Measurements from ENCODE around the gene DUSP8. TPM values are rescaled to one million over a fixed set of nuclear protein-coding genes. Genes with fewer than 3 reads are reported as not detected.

The DUSP8 gene
- total RNA-seq, 1 experiment from 2014 or later = 2.4 TPM

DNA sequence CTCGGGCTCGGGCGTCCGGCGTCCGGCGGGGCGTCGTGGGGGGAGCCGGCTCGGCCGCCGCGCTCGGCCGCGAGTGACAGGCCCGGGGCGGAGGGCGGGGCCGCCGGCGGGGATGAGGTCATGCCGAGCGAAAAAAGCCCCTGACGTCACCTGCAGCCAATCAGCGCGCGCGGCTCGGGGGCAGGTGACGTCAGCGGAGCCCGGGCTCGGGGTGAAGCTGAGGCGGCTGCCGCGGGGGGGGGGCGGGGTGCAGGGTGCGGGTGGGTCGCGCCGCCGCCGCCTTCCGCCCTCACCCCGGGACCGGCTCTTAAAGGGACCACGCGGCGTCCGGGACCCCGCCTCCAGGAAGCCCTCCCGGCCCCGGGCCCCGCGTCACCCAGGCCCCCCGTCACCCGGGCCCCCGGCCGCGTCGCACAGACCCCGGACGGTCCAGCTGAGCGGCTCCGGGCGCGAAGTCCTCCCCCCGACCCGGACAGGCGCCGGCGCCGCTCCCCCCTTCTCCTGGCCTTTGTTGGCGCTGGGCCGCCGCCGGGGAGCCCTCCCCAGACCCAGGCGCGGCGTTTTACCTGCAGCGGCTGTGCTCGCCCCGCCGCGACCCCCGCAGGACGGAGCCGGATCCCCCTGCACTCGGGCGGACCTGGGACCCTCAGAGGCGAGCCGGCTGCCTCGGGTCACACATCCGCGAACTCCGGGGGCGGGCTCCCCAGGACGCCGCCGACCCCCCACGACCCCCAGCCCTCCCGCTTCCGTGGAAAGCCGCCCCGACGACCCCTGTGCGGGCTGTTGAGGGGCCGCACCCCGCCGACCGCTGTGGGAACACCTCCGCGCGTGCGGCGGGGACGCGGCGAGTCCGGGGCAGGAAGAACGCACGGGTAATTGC, at the start of gene DUSP8 (continued):
- TF ChIP-seq, protein P1, sequence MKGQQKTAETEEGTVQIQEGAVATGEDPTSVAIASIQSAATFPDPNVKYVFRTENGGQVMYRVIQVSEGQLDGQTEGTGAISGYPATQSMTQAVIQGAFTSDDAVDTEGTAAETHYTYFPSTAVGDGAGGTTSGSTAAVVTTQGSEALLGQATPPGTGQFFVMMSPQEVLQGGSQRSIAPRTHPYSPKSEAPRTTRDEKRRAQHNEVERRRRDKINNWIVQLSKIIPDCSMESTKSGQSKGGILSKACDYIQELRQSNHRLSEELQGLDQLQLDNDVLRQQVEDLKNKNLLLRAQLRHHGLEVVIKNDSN (CRISPR knock-in tag; IDR thresholded peaks at IDR 0.05) = no peak
- TF ChIP-seq, protein P2, sequence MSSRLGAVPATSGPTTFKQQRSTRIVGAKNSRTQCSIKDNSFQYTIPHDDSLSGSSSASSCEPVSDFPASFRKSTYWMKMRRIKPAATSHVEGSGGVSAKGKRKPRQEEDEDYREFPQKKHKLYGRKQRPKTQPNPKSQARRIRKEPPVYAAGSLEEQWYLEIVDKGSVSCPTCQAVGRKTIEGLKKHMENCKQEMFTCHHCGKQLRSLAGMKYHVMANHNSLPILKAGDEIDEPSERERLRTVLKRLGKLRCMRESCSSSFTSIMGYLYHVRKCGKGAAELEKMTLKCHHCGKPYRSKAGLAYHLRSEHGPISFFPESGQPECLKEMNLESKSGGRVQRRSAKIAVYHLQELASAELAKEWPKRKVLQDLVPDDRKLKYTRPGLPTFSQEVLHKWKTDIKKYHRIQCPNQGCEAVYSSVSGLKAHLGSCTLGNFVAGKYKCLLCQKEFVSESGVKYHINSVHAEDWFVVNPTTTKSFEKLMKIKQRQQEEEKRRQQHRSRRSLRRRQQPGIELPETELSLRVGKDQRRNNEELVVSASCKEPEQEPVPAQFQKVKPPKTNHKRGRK (CRISPR knock-in tag; IDR thresholded peaks at IDR 0.05; ENCODE audit: borderline replicate concordance) = no peak
- no peak for TF ChIP-seq ZNF121 (CRISPR knock-in tag; IDR thresholded peaks at IDR 0.05)
- TF ChIP-seq ZNF138 (CRISPR knock-in tag; conservative IDR thresholded peaks at IDR 0.05) = no peak
- peak; percentile 89; the same call in 1 of the 2 replicates for TF ChIP-seq ZBTB21 (CRISPR knock-in tag; IDR thresholded peaks at IDR 0.05; ENCODE audit: borderline replicate concordance)
- TF ChIP-seq ZNF396 (CRISPR knock-in tag; IDR thresholded peaks at IDR 0.05; ENCODE audit: borderline replicate concordance) = no peak
- TF ChIP-seq, protein P3, sequence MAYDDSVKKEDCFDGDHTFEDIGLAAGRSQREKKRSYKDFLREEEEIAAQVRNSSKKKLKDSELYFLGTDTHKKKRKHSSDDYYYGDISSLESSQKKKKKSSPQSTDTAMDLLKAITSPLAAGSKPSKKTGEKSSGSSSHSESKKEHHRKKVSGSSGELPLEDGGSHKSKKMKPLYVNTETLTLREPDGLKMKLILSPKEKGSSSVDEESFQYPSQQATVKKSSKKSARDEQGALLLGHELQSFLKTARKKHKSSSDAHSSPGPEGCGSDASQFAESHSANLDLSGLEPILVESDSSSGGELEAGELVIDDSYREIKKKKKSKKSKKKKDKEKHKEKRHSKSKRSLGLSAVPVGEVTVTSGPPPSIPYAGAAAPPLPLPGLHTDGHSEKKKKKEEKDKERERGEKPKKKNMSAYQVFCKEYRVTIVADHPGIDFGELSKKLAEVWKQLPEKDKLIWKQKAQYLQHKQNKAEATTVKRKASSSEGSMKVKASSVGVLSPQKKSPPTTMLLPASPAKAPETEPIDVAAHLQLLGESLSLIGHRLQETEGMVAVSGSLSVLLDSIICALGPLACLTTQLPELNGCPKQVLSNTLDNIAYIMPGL (CRISPR knock-in tag; IDR thresholded peaks at IDR 0.05) = no peak
- TF ChIP-seq, protein P4, sequence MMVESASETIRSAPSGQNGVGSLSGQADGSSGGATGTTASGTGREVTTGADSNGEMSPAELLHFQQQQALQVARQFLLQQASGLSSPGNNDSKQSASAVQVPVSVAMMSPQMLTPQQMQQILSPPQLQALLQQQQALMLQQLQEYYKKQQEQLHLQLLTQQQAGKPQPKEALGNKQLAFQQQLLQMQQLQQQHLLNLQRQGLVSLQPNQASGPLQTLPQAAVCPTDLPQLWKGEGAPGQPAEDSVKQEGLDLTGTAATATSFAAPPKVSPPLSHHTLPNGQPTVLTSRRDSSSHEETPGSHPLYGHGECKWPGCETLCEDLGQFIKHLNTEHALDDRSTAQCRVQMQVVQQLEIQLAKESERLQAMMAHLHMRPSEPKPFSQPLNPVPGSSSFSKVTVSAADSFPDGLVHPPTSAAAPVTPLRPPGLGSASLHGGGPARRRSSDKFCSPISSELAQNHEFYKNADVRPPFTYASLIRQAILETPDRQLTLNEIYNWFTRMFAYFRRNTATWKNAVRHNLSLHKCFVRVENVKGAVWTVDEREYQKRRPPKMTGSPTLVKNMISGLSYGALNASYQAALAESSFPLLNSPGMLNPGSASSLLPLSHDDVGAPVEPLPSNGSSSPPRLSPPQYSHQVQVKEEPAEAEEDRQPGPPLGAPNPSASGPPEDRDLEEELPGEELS (CRISPR knock-in tag; IDR thresholded peaks at IDR 0.05) = no peak
- TF ChIP-seq, protein P5, sequence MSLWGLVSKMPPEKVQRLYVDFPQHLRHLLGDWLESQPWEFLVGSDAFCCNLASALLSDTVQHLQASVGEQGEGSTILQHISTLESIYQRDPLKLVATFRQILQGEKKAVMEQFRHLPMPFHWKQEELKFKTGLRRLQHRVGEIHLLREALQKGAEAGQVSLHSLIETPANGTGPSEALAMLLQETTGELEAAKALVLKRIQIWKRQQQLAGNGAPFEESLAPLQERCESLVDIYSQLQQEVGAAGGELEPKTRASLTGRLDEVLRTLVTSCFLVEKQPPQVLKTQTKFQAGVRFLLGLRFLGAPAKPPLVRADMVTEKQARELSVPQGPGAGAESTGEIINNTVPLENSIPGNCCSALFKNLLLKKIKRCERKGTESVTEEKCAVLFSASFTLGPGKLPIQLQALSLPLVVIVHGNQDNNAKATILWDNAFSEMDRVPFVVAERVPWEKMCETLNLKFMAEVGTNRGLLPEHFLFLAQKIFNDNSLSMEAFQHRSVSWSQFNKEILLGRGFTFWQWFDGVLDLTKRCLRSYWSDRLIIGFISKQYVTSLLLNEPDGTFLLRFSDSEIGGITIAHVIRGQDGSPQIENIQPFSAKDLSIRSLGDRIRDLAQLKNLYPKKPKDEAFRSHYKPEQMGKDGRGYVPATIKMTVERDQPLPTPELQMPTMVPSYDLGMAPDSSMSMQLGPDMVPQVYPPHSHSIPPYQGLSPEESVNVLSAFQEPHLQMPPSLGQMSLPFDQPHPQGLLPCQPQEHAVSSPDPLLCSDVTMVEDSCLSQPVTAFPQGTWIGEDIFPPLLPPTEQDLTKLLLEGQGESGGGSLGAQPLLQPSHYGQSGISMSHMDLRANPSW (CRISPR knock-in tag; conservative IDR thresholded peaks at IDR 0.05; ENCODE audit: low read depth) = no peak
- TF ChIP-seq MXD4 (CRISPR knock-in tag; IDR thresholded peaks at IDR 0.05; ENCODE audit: borderline replicate concordance) = no peak
- TF ChIP-seq, protein P6, sequence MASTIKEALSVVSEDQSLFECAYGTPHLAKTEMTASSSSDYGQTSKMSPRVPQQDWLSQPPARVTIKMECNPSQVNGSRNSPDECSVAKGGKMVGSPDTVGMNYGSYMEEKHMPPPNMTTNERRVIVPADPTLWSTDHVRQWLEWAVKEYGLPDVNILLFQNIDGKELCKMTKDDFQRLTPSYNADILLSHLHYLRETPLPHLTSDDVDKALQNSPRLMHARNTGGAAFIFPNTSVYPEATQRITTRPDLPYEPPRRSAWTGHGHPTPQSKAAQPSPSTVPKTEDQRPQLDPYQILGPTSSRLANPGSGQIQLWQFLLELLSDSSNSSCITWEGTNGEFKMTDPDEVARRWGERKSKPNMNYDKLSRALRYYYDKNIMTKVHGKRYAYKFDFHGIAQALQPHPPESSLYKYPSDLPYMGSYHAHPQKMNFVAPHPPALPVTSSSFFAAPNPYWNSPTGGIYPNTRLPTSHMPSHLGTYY (CRISPR knock-in tag; IDR thresholded peaks at IDR 0.05) = no peak
- no peak for TF ChIP-seq ZNF263 (CRISPR knock-in tag; IDR thresholded peaks at IDR 0.05; ENCODE audit: low read depth)
- no peak for TF ChIP-seq ZNF671 (CRISPR knock-in tag; IDR thresholded peaks at IDR 0.05)
- TF ChIP-seq NFYB (CRISPR knock-in tag; conservative IDR thresholded peaks at IDR 0.05; ENCODE audit: low read depth) = peak; percentile 59
- TF ChIP-seq, protein P7, sequence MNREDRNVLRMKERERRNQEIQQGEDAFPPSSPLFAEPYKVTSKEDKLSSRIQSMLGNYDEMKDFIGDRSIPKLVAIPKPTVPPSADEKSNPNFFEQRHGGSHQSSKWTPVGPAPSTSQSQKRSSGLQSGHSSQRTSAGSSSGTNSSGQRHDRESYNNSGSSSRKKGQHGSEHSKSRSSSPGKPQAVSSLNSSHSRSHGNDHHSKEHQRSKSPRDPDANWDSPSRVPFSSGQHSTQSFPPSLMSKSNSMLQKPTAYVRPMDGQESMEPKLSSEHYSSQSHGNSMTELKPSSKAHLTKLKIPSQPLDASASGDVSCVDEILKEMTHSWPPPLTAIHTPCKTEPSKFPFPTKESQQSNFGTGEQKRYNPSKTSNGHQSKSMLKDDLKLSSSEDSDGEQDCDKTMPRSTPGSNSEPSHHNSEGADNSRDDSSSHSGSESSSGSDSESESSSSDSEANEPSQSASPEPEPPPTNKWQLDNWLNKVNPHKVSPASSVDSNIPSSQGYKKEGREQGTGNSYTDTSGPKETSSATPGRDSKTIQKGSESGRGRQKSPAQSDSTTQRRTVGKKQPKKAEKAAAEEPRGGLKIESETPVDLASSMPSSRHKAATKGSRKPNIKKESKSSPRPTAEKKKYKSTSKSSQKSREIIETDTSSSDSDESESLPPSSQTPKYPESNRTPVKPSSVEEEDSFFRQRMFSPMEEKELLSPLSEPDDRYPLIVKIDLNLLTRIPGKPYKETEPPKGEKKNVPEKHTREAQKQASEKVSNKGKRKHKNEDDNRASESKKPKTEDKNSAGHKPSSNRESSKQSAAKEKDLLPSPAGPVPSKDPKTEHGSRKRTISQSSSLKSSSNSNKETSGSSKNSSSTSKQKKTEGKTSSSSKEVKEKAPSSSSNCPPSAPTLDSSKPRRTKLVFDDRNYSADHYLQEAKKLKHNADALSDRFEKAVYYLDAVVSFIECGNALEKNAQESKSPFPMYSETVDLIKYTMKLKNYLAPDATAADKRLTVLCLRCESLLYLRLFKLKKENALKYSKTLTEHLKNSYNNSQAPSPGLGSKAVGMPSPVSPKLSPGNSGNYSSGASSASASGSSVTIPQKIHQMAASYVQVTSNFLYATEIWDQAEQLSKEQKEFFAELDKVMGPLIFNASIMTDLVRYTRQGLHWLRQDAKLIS (CRISPR knock-in tag; IDR thresholded peaks at IDR 0.05; ENCODE audit: borderline replicate concordance) = no peak
- TF ChIP-seq FOXK1 (CRISPR knock-in tag; IDR thresholded peaks at IDR 0.05) = no peak
- TF ChIP-seq JUN (CRISPR knock-in tag; IDR thresholded peaks at IDR 0.05) = no peak

All from WTC11 (cell line).